Prostate gland (tissue), 2 donors: ENCODE data around the gene ABHD15.

Source experiments
- CTCF ChIP-seq, 4 experiments: fragments of 200-600 bp in 2 of 4; fragments of 450-650 bp in 2 of 4; sonication (generic) in 2 of 4; IDR thresholded peaks; 1 replicate in 3 of 4; 2 replicates in 1 of 4; pipeline ENCODE4 v1.5.1; 2016 to 2019; ENCODE audit warnings: antibody characterized with exemption in 4 of 4, mild to moderate bottlenecking in 2 of 4, moderate library complexity in 2 of 4
- POLR2AphosphoS5 ChIP-seq: sonication (generic); formaldehyde crosslinking; IDR thresholded peaks from one replicate; pipeline ENCODE4 v1.6.1; 2017; ENCODE audit warnings: antibody characterized with exemption

DNA sequence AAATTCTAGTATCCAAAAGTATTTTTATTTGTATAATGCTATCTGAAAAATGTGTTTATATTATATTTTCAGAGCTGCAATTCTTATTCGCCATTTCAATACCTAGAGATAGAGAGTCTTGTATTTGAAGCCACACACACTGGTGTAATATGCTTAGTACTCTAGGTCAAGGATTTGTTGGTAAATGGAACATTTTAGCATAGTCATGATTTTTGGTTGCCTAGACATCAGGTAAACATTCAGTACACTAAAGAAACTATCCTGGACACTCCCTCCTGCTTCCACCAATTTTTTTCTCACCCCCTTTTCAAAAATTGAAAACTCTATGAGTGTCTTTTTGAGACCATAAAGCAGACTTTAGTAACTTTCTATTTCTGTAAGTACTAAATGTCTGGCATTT lies 20.8 kb downstream of the ABHD15 start:
- TF ChIP-seq POLR2AphosphoS5 = no peak
- no peak for TF ChIP-seq CTCF (IDR thresholded peaks at IDR 0.05)
